22Rv1 (cell line): ENCODE data around the gene ARHGEF4.

Experiments used
- H3K27ac ChIP-seq: fragments of 450-650 bp; 2 replicates; pipeline ENCODE4 v1.5.1; 2017
- ZFX ChIP-seq: fragments of 450-650 bp; IDR thresholded peaks from 2 replicates; pipeline ENCODE4 v1.6.1; 2017; ENCODE audit warnings: antibody characterized with exemption, borderline replicate concordance
- TF ChIP-seq, protein P1 (sequence below): fragments of 450-650 bp; IDR thresholded peaks from 2 replicates; pipeline ENCODE4 v1.5.1; 2017; ENCODE audit warnings: mild to moderate bottlenecking

ARHGEF4 gene

DNA sequence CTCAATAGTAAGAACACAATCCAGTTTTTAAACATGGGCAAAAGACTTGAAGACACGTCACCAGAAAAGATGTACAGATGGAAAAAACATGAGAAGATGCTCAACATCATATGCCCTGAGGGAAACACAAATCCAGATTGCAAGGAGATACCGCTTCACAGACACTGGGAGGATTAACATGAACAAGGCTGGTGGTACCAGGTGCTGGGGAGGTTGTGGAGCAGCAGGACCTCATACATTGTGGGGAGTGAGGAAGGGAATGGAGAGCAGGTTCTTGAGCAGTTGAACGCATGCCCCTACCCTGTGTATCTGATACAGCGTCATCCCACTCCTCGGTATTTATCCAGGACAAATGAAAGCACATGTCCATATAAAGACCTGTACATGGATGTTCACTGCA is 72.1 kb downstream of the ARHGEF4 start:
- TF ChIP-seq, protein P1, sequence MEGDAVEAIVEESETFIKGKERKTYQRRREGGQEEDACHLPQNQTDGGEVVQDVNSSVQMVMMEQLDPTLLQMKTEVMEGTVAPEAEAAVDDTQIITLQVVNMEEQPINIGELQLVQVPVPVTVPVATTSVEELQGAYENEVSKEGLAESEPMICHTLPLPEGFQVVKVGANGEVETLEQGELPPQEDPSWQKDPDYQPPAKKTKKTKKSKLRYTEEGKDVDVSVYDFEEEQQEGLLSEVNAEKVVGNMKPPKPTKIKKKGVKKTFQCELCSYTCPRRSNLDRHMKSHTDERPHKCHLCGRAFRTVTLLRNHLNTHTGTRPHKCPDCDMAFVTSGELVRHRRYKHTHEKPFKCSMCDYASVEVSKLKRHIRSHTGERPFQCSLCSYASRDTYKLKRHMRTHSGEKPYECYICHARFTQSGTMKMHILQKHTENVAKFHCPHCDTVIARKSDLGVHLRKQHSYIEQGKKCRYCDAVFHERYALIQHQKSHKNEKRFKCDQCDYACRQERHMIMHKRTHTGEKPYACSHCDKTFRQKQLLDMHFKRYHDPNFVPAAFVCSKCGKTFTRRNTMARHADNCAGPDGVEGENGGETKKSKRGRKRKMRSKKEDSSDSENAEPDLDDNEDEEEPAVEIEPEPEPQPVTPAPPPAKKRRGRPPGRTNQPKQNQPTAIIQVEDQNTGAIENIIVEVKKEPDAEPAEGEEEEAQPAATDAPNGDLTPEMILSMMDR, result no peak
- no peak for TF ChIP-seq ZFX
- no peak overlapping the region for H3K27ac ChIP-seq

DNA sequence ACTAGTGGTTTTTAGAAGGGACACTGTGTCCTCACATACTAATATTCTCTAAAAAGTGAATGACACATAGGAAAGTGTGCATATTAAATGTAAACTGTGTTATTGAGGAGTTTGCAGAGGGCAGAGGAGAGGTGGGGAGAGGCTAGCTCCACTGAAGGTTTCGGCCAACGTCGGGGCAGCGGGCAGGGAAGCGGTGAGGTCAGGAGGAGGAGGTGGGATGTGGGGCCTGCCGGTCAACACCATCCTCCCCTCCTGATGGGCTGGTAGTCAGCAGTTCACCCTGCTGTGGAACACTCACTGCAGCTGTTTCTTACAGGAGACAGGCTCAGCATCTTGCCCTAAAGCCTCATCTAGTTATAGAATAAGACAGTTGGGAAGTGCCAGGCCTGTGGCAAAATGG is 74.2 kb downstream of the ARHGEF4 start:
- TF ChIP-seq, protein P1, result no peak
- no peak for TF ChIP-seq ZFX

DNA sequence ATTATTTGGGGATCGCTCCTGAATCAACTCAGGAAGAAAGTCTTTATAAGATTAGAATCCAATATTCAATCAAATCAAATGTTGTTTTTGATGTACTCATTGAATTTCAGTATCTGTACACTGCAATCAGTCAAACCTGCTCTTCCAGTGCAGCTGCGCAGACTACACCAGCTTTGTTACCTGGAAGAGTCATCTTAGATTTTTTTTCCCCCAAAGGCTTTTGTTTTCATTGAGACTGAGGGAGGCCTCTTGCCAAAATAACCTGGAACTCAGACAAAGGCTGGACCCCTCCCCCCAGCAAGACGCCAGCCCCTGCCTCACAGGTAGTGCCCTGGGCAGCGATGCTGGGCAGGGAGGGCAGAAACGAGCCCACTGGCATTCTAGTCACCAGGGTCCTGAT is 74.8 kb downstream of the ARHGEF4 start:
- no peak overlapping the region for H3K27ac ChIP-seq
- TF ChIP-seq ZFX, result no peak
- TF ChIP-seq, protein P1, result no peak

More for the DNA sequence above, 74.2 kb downstream of the ARHGEF4 start:
- H3K27ac ChIP-seq, result no peak overlapping the region

DNA sequence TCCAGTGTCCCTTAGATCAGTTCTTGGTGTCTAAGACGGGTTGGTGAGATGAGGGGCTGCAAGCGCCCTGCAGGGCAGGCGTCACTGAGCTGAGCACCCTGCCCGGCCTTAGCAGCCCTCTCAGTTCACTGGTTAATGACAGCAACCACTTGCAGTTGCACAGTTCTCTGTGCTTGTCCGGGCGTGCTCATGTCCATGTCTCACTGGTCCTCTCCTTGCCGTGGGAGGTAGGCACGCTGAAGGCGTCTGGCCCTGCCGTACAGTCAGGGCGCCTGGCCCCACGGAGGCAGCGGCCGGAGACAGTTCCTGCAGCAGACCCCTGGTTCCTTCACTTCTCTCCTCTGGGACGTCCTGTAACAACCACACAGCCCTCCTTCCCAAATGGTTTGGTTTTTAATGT is 75.3 kb downstream of the ARHGEF4 start:
- no peak overlapping the region for H3K27ac ChIP-seq
- TF ChIP-seq ZFX, result no peak
- TF ChIP-seq, protein P1, result no peak

DNA sequence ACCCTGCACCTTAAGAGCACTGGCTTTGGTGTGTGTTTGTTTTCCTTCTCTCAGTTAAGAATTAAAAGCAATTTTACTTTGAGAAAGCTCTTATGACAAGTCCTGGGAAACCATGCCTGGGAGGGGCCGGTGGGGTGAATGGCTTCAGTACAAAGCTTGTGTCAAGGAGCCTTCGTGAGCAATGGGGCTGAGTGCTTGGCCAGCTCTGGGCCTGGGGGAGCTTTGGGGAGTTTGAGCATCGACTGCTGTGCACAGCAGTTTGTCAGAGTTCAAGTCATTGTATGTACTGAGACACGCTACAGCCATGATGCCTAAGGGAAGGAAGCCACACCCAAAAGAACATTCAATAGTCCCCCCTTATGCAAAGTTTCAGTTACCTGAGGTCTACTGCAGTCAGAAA is 75.8 kb downstream of the ARHGEF4 start:
- no peak for TF ChIP-seq ZFX
- TF ChIP-seq, protein P1, result no peak

DNA sequence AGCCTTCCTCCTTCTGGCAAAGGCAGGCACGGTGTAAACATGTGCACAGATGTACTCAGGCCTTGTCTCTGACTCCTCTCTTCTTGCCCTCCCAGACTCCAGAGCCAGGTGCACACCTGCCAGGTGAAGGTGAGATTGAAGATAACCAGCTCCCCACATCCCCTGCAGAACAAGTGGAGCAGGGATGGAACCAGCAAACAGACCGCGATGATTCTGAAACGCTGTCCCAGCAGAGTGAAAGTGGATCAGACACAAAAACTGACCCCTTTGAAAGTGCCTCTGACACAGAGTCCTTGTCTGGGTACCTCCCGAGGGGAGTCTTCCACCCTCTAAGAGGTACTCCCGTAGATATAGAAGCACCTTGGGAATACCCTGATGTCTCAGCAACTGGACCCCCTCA is 77.2 kb downstream of the ARHGEF4 start:
- no peak for TF ChIP-seq ZFX
- TF ChIP-seq, protein P1, result no peak
- no peak overlapping the region for H3K27ac ChIP-seq

More for the DNA sequence above, 75.8 kb downstream of the ARHGEF4 start:
- no peak overlapping the region for H3K27ac ChIP-seq

DNA sequence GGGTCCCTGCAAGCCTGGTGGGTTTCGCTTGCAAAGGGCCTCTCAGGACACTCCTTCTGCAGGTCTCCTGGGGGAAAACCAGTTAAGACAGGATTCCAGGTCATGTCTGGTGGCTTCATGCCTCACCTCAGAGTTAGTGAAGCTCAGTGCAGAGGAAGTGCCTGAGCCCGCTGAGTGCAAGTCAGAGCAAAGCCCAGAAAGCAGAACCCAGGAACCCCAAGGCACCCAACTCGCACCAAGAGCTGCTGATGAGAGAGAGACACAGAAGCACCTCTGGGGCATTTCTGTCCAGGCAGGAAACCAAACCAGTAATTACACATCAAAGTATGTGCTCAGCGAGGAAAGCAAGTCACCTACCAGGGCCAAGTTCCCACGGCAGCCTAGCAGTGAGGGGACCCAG is 78.4 kb downstream of the ARHGEF4 start:
- TF ChIP-seq, protein P1, result no peak
- no peak for TF ChIP-seq ZFX

More for the DNA sequence above, 78.4 kb downstream of the ARHGEF4 start:
- H3K27ac ChIP-seq, result no peak overlapping the region
